ENCODE results near the gene SOX14. TPM values are rescaled to one million over a fixed set of nuclear protein-coding genes. Genes with fewer than 3 reads are reported as not detected.

The SOX14 gene
- polyA plus RNA-seq, 4 donors = not detected

Other genes starting within 250 kb of the SOX14 start
- gene CLDN18, start 245.8 kb downstream of the SOX14 start, polyA plus RNA-seq (ENCODE audit: insufficient read length in 4 of 4) = 1 to 10 TPM in 3 of 4 donors, under 1 TPM in 1; 0.67 to 2.2 (median 1.9) TPM